Measurements from ENCODE around the gene RORB.

The RORB gene

GRCh38 chr9:74556685-74557084, 59.5 kb downstream of the RORB start:
- H3K36me3 ChIP-seq (ENCODE audit: control insufficient read depth, insufficient read depth, low read length): no peaks in the 10 kb centered on the region
- no peaks in the 10 kb centered on the region for H3K27me3 ChIP-seq (ENCODE audit: control insufficient read depth, insufficient read depth, low read length)
- H3K4me3 ChIP-seq (ENCODE audit: low read length): no peak overlapping the region
- no peak overlapping the region for H3K9ac ChIP-seq (ENCODE audit: low read length)
- H3K9me3 ChIP-seq (ENCODE audit: control insufficient read depth, low read length): no peaks in the 10 kb centered on the region
- no peaks in the 10 kb centered on the region for H3K4me1 ChIP-seq (ENCODE audit: control insufficient read depth, insufficient read depth, low read length)

GRCh38 chr9:74557571-74557970, 60.4 kb downstream of the RORB start:
- Histone ChIP-seq H3K36me3 (ENCODE audit: control insufficient read depth, insufficient read depth, low read length) (no peaks in the 10 kb centered on the region), H3K4me1 (ENCODE audit: control insufficient read depth, insufficient read depth, low read length) (no peaks in the 10 kb centered on the region), H3K27me3 (ENCODE audit: control insufficient read depth, insufficient read depth, low read length) (no peaks in the 10 kb centered on the region), H3K4me3 (ENCODE audit: low read length) (no peak overlapping the region), H3K9ac (ENCODE audit: low read length) (no peak overlapping the region), H3K9me3 (ENCODE audit: control insufficient read depth, low read length) (no peaks in the 10 kb centered on the region)

GRCh38 chr9:74562611-74563010, 65.5 kb downstream of the RORB start:
- no peaks in the 10 kb centered on the region for H3K27me3 ChIP-seq (ENCODE audit: control insufficient read depth, insufficient read depth, low read length)
- H3K36me3 ChIP-seq (ENCODE audit: control insufficient read depth, insufficient read depth, low read length): no peaks in the 10 kb centered on the region
- no peak overlapping the region for H3K4me3 ChIP-seq (ENCODE audit: low read length)

GRCh38 chr9:74570879-74571512, 73.9 kb downstream of the RORB start:
- H3K4me3 ChIP-seq (ENCODE audit: low read length): no peak overlapping the region
- no peaks in the 10 kb centered on the region for H3K9me3 ChIP-seq (ENCODE audit: control insufficient read depth, low read length)
- H3K27me3 ChIP-seq (ENCODE audit: control insufficient read depth, insufficient read depth, low read length): no peaks in the 10 kb centered on the region
- H3K4me1 ChIP-seq (ENCODE audit: control insufficient read depth, insufficient read depth, low read length): no peaks in the 10 kb centered on the region
- no peaks in the 10 kb centered on the region for H3K36me3 ChIP-seq (ENCODE audit: control insufficient read depth, insufficient read depth, low read length)
- H3K9ac ChIP-seq (ENCODE audit: low read length): no peak overlapping the region

More at GRCh38 chr9:74562611-74563010, 65.5 kb downstream of the RORB start:
- Histone ChIP-seq H3K9me3 (ENCODE audit: control insufficient read depth, low read length) (no peaks in the 10 kb centered on the region), H3K4me1 (ENCODE audit: control insufficient read depth, insufficient read depth, low read length) (no peaks in the 10 kb centered on the region), H3K9ac (ENCODE audit: low read length) (no peak overlapping the region)

- H3K9me3 ChIP-seq (ENCODE audit: control insufficient read depth, low read length): no peaks in the 10 kb centered on the region
- H3K36me3 ChIP-seq (ENCODE audit: control insufficient read depth, insufficient read depth, low read length): no peaks in the 10 kb centered on the region
- H3K4me1 ChIP-seq (ENCODE audit: control insufficient read depth, insufficient read depth, low read length): no peaks in the 10 kb centered on the region
- H3K9ac ChIP-seq (ENCODE audit: low read length): no peak overlapping the region
- H3K27me3 ChIP-seq (ENCODE audit: control insufficient read depth, insufficient read depth, low read length): no peaks in the 10 kb centered on the region
- H3K4me3 ChIP-seq (ENCODE audit: low read length): no peak overlapping the region
Measured at GRCh38 chr9:74573640-74574191, 76.6 kb downstream of the RORB start.

GRCh38 chr9:74576176-74576575, 79.0 kb downstream of the RORB start:
- Histone ChIP-seq H3K9me3 (ENCODE audit: control insufficient read depth, low read length) (no peaks in the 10 kb centered on the region), H3K4me3 (ENCODE audit: low read length) (no peak overlapping the region), H3K4me1 (ENCODE audit: control insufficient read depth, insufficient read depth, low read length) (no peaks in the 10 kb centered on the region), H3K36me3 (ENCODE audit: control insufficient read depth, insufficient read depth, low read length) (no peaks in the 10 kb centered on the region), H3K27me3 (ENCODE audit: control insufficient read depth, insufficient read depth, low read length) (no peaks in the 10 kb centered on the region), H3K9ac (ENCODE audit: low read length) (no peak overlapping the region)

GRCh38 chr9:74577956-74578355, 80.8 kb downstream of the RORB start:
- Histone ChIP-seq H3K4me1 (ENCODE audit: control insufficient read depth, insufficient read depth, low read length) (no peaks in the 10 kb centered on the region), H3K9me3 (ENCODE audit: control insufficient read depth, low read length) (no peaks in the 10 kb centered on the region)

GRCh38 chr9:74589576-74589975, 92.4 kb downstream of the RORB start:
- Histone ChIP-seq H3K36me3 (ENCODE audit: control insufficient read depth, insufficient read depth, low read length) (no peaks in the 10 kb centered on the region), H3K27me3 (ENCODE audit: control insufficient read depth, insufficient read depth, low read length) (no peaks in the 10 kb centered on the region), H3K4me1 (ENCODE audit: control insufficient read depth, insufficient read depth, low read length) (no peaks in the 10 kb centered on the region), H3K4me3 (ENCODE audit: low read length) (no peak overlapping the region), H3K9ac (ENCODE audit: low read length) (no peak overlapping the region), H3K9me3 (ENCODE audit: control insufficient read depth, low read length) (no peaks in the 10 kb centered on the region)

More at GRCh38 chr9:74577956-74578355, 80.8 kb downstream of the RORB start:
- no peaks in the 10 kb centered on the region for H3K27me3 ChIP-seq (ENCODE audit: control insufficient read depth, insufficient read depth, low read length)
- no peak overlapping the region for H3K4me3 ChIP-seq (ENCODE audit: low read length)
- H3K9ac ChIP-seq (ENCODE audit: low read length): no peak overlapping the region
- no peaks in the 10 kb centered on the region for H3K36me3 ChIP-seq (ENCODE audit: control insufficient read depth, insufficient read depth, low read length)

- Histone ChIP-seq H3K9me3 (ENCODE audit: control insufficient read depth, low read length) (no peaks in the 10 kb centered on the region), H3K4me3 (ENCODE audit: low read length) (no peak overlapping the region), H3K9ac (ENCODE audit: low read length) (no peak overlapping the region), H3K36me3 (ENCODE audit: control insufficient read depth, insufficient read depth, low read length) (no peaks in the 10 kb centered on the region), H3K27me3 (ENCODE audit: control insufficient read depth, insufficient read depth, low read length) (no peaks in the 10 kb centered on the region), H3K4me1 (ENCODE audit: control insufficient read depth, insufficient read depth, low read length) (no peaks in the 10 kb centered on the region)
Measured at GRCh38 chr9:74595286-74595685, 98.2 kb downstream of the RORB start.

- Histone ChIP-seq H3K36me3 (ENCODE audit: control insufficient read depth, insufficient read depth, low read length) (no peaks in the 10 kb centered on the region), H3K4me1 (ENCODE audit: control insufficient read depth, insufficient read depth, low read length) (no peaks in the 10 kb centered on the region), H3K4me3 (ENCODE audit: low read length) (no peak overlapping the region), H3K27me3 (ENCODE audit: control insufficient read depth, insufficient read depth, low read length) (no peaks in the 10 kb centered on the region), H3K9ac (ENCODE audit: low read length) (no peak overlapping the region), H3K9me3 (ENCODE audit: control insufficient read depth, low read length) (no peaks in the 10 kb centered on the region)
Measured at GRCh38 chr9:74598874-74599273, 101.7 kb downstream of the RORB start.

GRCh38 chr9:74609671-74610405, 112.7 kb downstream of the RORB start:
- no peak overlapping the region for H3K9ac ChIP-seq (ENCODE audit: low read length)
- no peak overlapping the region for H3K4me3 ChIP-seq (ENCODE audit: low read length)
- no peaks in the 10 kb centered on the region for H3K9me3 ChIP-seq (ENCODE audit: control insufficient read depth, low read length)
- H3K4me1 ChIP-seq (ENCODE audit: control insufficient read depth, insufficient read depth, low read length): no peaks in the 10 kb centered on the region
- no peaks in the 10 kb centered on the region for H3K36me3 ChIP-seq (ENCODE audit: control insufficient read depth, insufficient read depth, low read length)
- H3K27me3 ChIP-seq (ENCODE audit: control insufficient read depth, insufficient read depth, low read length): no peaks in the 10 kb centered on the region

- no peaks in the 10 kb centered on the region for H3K4me1 ChIP-seq (ENCODE audit: control insufficient read depth, insufficient read depth, low read length)
- H3K9ac ChIP-seq (ENCODE audit: low read length): no peak overlapping the region
- H3K27me3 ChIP-seq (ENCODE audit: control insufficient read depth, insufficient read depth, low read length): no peaks in the 10 kb centered on the region
- no peaks in the 10 kb centered on the region for H3K36me3 ChIP-seq (ENCODE audit: control insufficient read depth, insufficient read depth, low read length)
- no peaks in the 10 kb centered on the region for H3K9me3 ChIP-seq (ENCODE audit: control insufficient read depth, low read length)
- no peak overlapping the region for H3K4me3 ChIP-seq (ENCODE audit: low read length)
Measured at GRCh38 chr9:74610523-74611061, 113.5 kb downstream of the RORB start.
